HG02884 (cell line): ENCODE data around the gene ADPGK.
A peak's percentile ranks its signal among the peaks of the same experiment; 100 is the strongest.
"Not testable (repeated sequence)": the region's sequence is repeated elsewhere in the genome, so short reads cannot be mapped to it uniquely, and the experiment has no call there.

Source experiments
- ATAC-seq: cut with Tn5 transposase; IDR thresholded peaks from one replicate; pipeline ENCODE4 v1.9.1; 2021; ENCODE audit warnings: mild to moderate bottlenecking, moderate library complexity; ENCODE audit not compliant: unreplicated experiment

ADPGK gene

GRCh38 chr15:72783640-72784455 is at the start of gene ADPGK:
Gene ADPGK (minus strand): TSS chr15:72783758. CDS start chr15:72783691, 67 bp downstream.
- peak; percentile 70 for ATAC-seq

DNA sequence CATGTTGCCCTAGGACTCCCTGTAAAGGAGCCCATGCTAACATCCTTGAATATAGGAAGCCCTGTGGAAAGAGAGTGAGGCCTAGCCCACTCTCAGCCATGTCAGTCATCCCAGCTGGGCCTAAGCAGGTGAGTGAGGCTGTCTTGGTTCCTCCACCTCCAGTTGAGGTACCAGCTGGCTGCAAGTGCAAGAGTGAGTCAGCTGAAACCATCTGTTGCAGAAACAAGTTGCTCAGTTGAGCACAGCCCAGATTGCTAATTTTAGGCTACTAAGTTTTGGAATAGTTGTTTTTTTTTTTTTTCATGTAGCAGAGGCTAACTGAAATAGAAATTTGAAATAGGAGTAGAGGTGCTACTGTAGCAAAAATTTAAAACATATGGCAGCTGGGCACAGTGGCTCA is 43.7 kb upstream of the ADPGK start:
- no peak for ATAC-seq

- ATAC-seq = no peak
Observed at GRCh38 chr15:72826611-72827010, 43.1 kb upstream of the ADPGK start.

- no peak for ATAC-seq
Observed at GRCh38 chr15:72825829-72826228, 42.3 kb upstream of the ADPGK start.

- ATAC-seq = no peak
Observed at GRCh38 chr15:72824781-72825180, 41.2 kb upstream of the ADPGK start.

GRCh38 chr15:72824112-72824511 is 40.6 kb upstream of the ADPGK start:
- no peak for ATAC-seq

GRCh38 chr15:72820278-72820677 is 36.7 kb upstream of the ADPGK start:
- no peak for ATAC-seq

DNA sequence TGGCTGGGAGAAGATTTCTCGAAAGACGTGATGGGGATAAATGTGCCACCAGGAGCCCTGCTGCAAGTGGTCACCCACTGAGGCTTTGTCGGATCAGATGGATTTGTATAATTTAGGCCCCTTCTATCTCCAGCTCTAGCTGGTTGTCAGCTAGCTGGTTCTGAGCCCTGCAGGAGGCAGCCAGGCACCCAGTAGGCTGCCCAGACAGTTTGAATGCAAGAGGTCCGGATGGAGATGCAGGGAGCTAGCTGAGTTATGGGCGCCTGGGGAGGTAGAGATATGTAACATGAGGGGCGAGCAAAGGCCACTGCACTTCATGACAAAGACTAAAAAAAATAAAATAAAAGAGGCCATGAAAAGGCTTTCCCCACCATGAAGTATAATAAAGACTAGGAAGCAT is 35.1 kb upstream of the ADPGK start:
- ATAC-seq = no peak

GRCh38 chr15:72813345-72814004 is 29.9 kb upstream of the ADPGK start:
- no peak for ATAC-seq

DNA sequence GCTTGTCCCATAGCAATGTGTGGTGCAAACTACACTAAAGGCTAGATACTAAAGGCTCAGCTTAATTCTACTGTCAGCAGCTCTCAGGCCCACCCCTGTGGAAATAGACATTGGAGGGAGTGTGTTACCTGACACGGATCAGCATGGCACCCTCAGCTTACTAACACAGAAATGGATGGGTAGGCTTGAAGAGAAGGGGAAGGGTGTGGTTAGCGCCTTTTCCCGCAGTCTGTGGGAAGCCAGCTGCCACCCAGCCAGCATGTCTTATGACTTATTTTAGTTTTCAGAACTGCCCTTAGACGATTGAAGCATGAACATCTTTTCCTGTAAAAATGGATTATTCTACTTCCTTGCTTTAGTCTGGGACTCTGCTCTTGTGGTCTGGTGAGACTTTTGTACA is 25.8 kb upstream of the ADPGK start:
- ATAC-seq = no peak

GRCh38 chr15:72807346-72807745 is 23.8 kb upstream of the ADPGK start:
- ATAC-seq = not testable (repeated sequence)

DNA sequence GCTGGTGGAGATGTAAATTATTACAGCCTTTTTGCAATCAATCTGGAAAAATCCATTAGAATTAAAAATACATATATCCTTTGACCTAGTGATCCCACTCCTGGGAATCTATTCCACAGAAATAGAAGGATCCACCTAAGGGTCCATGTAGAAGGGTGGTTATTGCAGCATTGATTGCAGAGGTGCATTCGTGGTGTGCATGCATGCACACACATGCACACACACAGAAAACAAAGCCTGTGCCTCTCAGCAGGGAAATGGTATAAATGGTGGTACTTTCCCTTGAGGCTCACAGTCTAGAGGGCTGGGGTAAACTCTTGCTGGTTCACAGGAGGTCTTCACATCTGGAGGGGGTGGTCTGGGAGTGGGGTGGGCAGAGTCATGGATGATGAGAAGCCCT is 19.4 kb upstream of the ADPGK start:
- no peak for ATAC-seq

GRCh38 chr15:72801590-72802325 is 18.2 kb upstream of the ADPGK start:
- no peak for ATAC-seq

GRCh38 chr15:72800833-72801481 is 17.4 kb upstream of the ADPGK start:
- ATAC-seq = no peak

DNA sequence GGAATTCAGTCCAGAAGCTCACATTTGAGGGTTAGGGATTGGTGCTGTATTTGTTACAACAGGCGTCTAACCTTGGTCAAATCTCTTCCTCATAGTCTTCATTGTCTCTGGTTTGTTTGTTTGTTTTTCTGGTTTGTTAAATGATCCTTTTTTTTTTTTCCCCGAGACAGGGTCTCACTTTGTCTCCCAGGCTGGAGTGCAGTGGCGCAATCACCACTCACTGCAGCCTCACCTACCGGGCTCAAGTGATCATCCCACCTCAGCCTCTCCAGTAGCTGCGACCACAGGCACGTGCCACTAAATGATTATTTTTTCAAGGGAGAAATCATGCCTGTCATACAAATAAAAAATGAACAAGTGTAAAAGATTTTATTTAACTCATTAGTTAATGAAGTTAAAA is 14.3 kb upstream of the ADPGK start:
- no peak for ATAC-seq

DNA sequence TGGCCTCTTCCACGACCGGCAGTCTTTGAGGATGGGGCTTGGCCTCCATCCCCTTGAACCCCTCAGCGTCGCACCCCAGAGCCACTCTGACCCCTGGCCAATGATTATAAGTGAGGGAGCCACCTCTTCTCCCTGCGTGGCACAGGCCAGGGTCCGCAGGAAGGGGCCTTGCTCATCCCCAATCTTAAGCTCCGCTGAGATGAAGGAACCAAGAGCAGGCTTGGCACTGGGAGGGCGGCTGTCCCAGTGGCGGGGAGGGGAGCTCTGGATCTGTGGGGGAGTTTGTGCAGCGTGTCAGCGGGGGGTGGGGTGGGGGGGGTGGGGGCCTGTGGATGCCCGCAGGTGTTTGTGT is 13.8 kb upstream of the ADPGK start:
- no peak for ATAC-seq

- no peak for ATAC-seq
Observed at GRCh38 chr15:72796515-72797337, 13.2 kb upstream of the ADPGK start.

- ATAC-seq = no peak
Observed at GRCh38 chr15:72796210-72796514, 12.6 kb upstream of the ADPGK start.

- no peak for ATAC-seq
Observed at GRCh38 chr15:72793766-72794660, 10.5 kb upstream of the ADPGK start.

DNA sequence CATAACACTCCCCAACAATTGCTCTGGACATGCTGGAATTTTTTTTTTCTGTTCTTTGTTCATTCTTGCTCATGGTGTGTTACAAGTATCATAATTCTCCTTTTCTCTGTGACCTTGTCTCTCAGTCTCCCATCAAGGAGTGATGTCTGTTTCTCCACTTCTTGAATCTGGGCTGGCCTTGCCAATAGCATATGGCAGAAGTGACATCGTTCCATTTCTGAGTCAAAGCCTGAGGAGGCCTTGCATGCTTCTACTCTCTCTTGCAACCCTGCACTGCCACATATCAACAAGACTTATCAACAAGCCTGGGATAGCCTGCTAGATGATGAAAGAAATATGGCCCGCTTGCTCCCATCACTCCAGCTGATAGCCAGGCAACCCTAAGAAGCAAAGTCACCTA is 8.9 kb upstream of the ADPGK start:
- no peak for ATAC-seq
